ENCODE measurements around the gene GPR89B.

DNA sequence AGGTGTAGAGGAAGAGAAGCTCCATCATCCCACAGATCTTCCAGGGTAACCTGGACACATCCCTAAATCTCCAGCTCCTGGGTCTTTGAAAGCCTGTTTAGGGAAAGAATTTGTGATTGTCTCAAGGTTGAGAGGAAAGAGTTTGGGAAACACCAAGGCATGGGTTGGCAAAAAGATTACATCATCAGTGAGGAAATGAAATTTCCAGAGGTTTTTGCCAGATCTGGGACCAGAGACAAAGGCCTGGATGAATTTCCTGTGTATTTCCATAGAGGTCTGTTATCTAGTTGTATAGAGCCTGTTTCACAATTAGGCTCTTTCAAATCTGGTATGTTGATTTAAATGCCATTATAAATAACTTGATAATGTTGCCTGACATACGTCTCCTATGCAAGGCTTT, 82.3 kb downstream of the GPR89B start:
- TF ChIP-seq FOXK2 (IDR thresholded peaks at IDR 0.05) = no peak
- TF ChIP-seq FOXM1 (IDR thresholded peaks at IDR 0.05; ENCODE audit: borderline replicate concordance) = no peak
- TF ChIP-seq TARDBP (IDR thresholded peaks at IDR 0.05) = no peak
- TF ChIP-seq SP1 (IDR thresholded peaks at IDR 0.05) = no peak
- TF ChIP-seq LEF1 (IDR thresholded peaks at IDR 0.05; ENCODE audit: borderline replicate concordance) = no peak
- TF ChIP-seq, protein P1, sequence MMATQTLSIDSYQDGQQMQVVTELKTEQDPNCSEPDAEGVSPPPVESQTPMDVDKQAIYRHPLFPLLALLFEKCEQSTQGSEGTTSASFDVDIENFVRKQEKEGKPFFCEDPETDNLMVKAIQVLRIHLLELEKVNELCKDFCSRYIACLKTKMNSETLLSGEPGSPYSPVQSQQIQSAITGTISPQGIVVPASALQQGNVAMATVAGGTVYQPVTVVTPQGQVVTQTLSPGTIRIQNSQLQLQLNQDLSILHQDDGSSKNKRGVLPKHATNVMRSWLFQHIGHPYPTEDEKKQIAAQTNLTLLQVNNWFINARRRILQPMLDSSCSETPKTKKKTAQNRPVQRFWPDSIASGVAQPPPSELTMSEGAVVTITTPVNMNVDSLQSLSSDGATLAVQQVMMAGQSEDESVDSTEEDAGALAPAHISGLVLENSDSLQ (IDR thresholded peaks at IDR 0.05) = no peak
- no peak for TF ChIP-seq BHLHE40 (IDR thresholded peaks at IDR 0.05; ENCODE audit: borderline replicate concordance)
- TF ChIP-seq ELF4 (IDR thresholded peaks at IDR 0.05) = no peak
- no peak for TF ChIP-seq HDGF (IDR thresholded peaks at IDR 0.05; ENCODE audit: borderline replicate concordance)
- TF ChIP-seq CTBP1 (IDR thresholded peaks at IDR 0.05; ENCODE audit: borderline replicate concordance) = no peak
- TF ChIP-seq NFRKB (IDR thresholded peaks at IDR 0.05) = no peak

Data from HEK293T (cell line).